Stimulated activated naive CD8-positive, alpha-beta T cell treated with anti-CD3 and anti-CD28 coated beads, Interleukin-15, Interleukin-2, amounts not matched to agents 100 ng/mL and 50 ng/mL, for 24 hours (primary cell): ENCODE measurements around the gene CXorf65.

Source experiments
- H3K27ac Mint-ChIP-seq: one replicate; pipeline ENCODE4 v1.8.0; 2021; ENCODE audit warnings: mild to moderate bottlenecking, mixed read lengths
- H3K27me3 Mint-ChIP-seq: one replicate; pipeline ENCODE4 v1.8.0; 2021; ENCODE audit warnings: mixed read lengths
- H3K36me3 Mint-ChIP-seq: one replicate; pipeline ENCODE4 v1.8.0; 2021; ENCODE audit warnings: low read depth, mixed read lengths
- H3K4me1 Mint-ChIP-seq: one replicate; pipeline ENCODE4 v1.8.0; 2021; ENCODE audit warnings: low read depth, mixed read lengths
- H3K4me3 Mint-ChIP-seq: one replicate; pipeline ENCODE4 v1.8.0; 2021; ENCODE audit warnings: mild to moderate bottlenecking, mixed read lengths
- H3K9me3 Mint-ChIP-seq: one replicate; pipeline ENCODE4 v1.8.0; 2021; ENCODE audit warnings: mixed read lengths

The CXorf65 gene

GRCh38 chrX:71117358-71117757 is 10.8 kb upstream of the CXorf65 start:
- H3K4me3 Mint-ChIP-seq = no peak overlapping the region
- H3K27me3 Mint-ChIP-seq = no peaks in the 10 kb centered on the region
- no peaks in the 10 kb centered on the region for H3K9me3 Mint-ChIP-seq
- peaks cover 28% of the 10 kb centered on the region for H3K4me1 Mint-ChIP-seq
- no peak overlapping the region for H3K27ac Mint-ChIP-seq
- peaks cover 10% of the 10 kb centered on the region for H3K36me3 Mint-ChIP-seq

- Mint-ChIP-seq H3K27ac (peak overlapping the region; percentile 97), H3K27me3 (no peaks in the 10 kb centered on the region), H3K9me3 (no peaks in the 10 kb centered on the region), H3K4me1 (peaks cover 44% of the 10 kb centered on the region), H3K4me3 (peak overlapping the region; percentile 99), H3K36me3 (peaks cover 44% of the 10 kb centered on the region)
Measured at GRCh38 chrX:71111921-71112431, 5.4 kb upstream of the CXorf65 start.

- H3K27ac Mint-ChIP-seq = peak within 1 kb of the TSS; percentile 97
- peaks cover 50% of the 10 kb centered on the region for H3K36me3 Mint-ChIP-seq
- H3K27me3 Mint-ChIP-seq = no peaks in the 10 kb centered on the region
- H3K9me3 Mint-ChIP-seq = no peaks in the 10 kb centered on the region
- H3K4me1 Mint-ChIP-seq = peaks cover 51% of the 10 kb centered on the region
- peak within 1 kb of the TSS; percentile 99 for H3K4me3 Mint-ChIP-seq
Measured at GRCh38 chrX:71111141-71111843, 4.8 kb upstream of the CXorf65 start, which contains the start of gene IL2RG. Gene IL2RG, minus strand, starts transcription at chrX:71111577. Its CDS starts 38 bp downstream, at chrX:71111539.

GRCh38 chrX:71109051-71109450 is 2.5 kb upstream of the CXorf65 start:
- peak overlapping the region; percentile 97 for H3K27ac Mint-ChIP-seq
- peaks cover 65% of the 10 kb centered on the region for H3K36me3 Mint-ChIP-seq
- H3K4me3 Mint-ChIP-seq = peak overlapping the region; percentile 99
- H3K27me3 Mint-ChIP-seq = no peaks in the 10 kb centered on the region
- H3K9me3 Mint-ChIP-seq = no peaks in the 10 kb centered on the region
- peaks cover 65% of the 10 kb centered on the region for H3K4me1 Mint-ChIP-seq

GRCh38 chrX:71107762-71108360 is 1.3 kb upstream of the CXorf65 start:
- Mint-ChIP-seq H3K9me3 (no peaks in the 10 kb centered on the region), H3K4me1 (peaks cover 70% of the 10 kb centered on the region), H3K4me3 (peak overlapping the region; percentile 99), H3K27me3 (no peaks in the 10 kb centered on the region), H3K36me3 (peaks cover 68% of the 10 kb centered on the region), H3K27ac (peak overlapping the region; percentile 97)

- Mint-ChIP-seq H3K4me3 (peak overlapping the region; percentile 99), H3K27ac (peak overlapping the region; percentile 97), H3K27me3 (no peaks in the 10 kb centered on the region), H3K36me3 (peaks cover 68% of the 10 kb centered on the region), H3K4me1 (peaks cover 70% of the 10 kb centered on the region), H3K9me3 (no peaks in the 10 kb centered on the region)
Measured at GRCh38 chrX:71107245-71107644, 705 bp upstream of the CXorf65 start.

GRCh38 chrX:71105628-71106027 is 912 bp downstream of the CXorf65 start:
- no peaks in the 10 kb centered on the region for H3K27me3 Mint-ChIP-seq
- peak overlapping the region; percentile 61 for H3K4me3 Mint-ChIP-seq
- H3K27ac Mint-ChIP-seq = peak overlapping the region; percentile 91
- H3K4me1 Mint-ChIP-seq = peaks cover 73% of the 10 kb centered on the region
- no peaks in the 10 kb centered on the region for H3K9me3 Mint-ChIP-seq
- H3K36me3 Mint-ChIP-seq = peaks cover 60% of the 10 kb centered on the region

GRCh38 chrX:71103110-71103983 is 3.2 kb downstream of the CXorf65 start:
- Mint-ChIP-seq H3K27ac (peak overlapping the region; percentile 88), H3K4me1 (peaks cover 79% of the 10 kb centered on the region), H3K4me3 (peak overlapping the region; percentile 81), H3K27me3 (no peaks in the 10 kb centered on the region), H3K9me3 (no peaks in the 10 kb centered on the region), H3K36me3 (peaks cover 38% of the 10 kb centered on the region)

GRCh38 chrX:71102292-71102691 is 4.2 kb downstream of the CXorf65 start:
- Mint-ChIP-seq H3K4me3 (peak overlapping the region; percentile 35), H3K9me3 (no peaks in the 10 kb centered on the region), H3K27ac (peak overlapping the region; percentile 45)

GRCh38 chrX:71100581-71101505 is 5.7 kb downstream of the CXorf65 start:
- Mint-ChIP-seq H3K9me3 (no peaks in the 10 kb centered on the region), H3K27me3 (no peaks in the 10 kb centered on the region)

More at GRCh38 chrX:71102292-71102691, 4.2 kb downstream of the CXorf65 start:
- Mint-ChIP-seq H3K36me3 (peaks cover 27% of the 10 kb centered on the region), H3K27me3 (no peaks in the 10 kb centered on the region), H3K4me1 (peaks cover 76% of the 10 kb centered on the region)

GRCh38 chrX:71099736-71100135 is 6.8 kb downstream of the CXorf65 start:
- no peaks in the 10 kb centered on the region for H3K27me3 Mint-ChIP-seq
- H3K4me1 Mint-ChIP-seq = peaks cover 60% of the 10 kb centered on the region
- no peak overlapping the region for H3K27ac Mint-ChIP-seq
- no peak overlapping the region for H3K4me3 Mint-ChIP-seq
- H3K36me3 Mint-ChIP-seq = peaks cover 9% of the 10 kb centered on the region
- no peaks in the 10 kb centered on the region for H3K9me3 Mint-ChIP-seq

More at GRCh38 chrX:71100581-71101505, 5.7 kb downstream of the CXorf65 start:
- Mint-ChIP-seq H3K27ac (peak overlapping the region; percentile 51), H3K4me1 (peaks cover 67% of the 10 kb centered on the region), H3K4me3 (no peak overlapping the region), H3K36me3 (peaks cover 14% of the 10 kb centered on the region)

GRCh38 chrX:71098951-71099506 is 7.5 kb downstream of the CXorf65 start:
- Mint-ChIP-seq H3K27me3 (no peaks in the 10 kb centered on the region), H3K9me3 (no peaks in the 10 kb centered on the region), H3K36me3 (peaks cover 3% of the 10 kb centered on the region), H3K27ac (no peak overlapping the region), H3K4me1 (peaks cover 53% of the 10 kb centered on the region), H3K4me3 (no peak overlapping the region)

- Mint-ChIP-seq H3K27ac (no peak overlapping the region), H3K27me3 (no peaks in the 10 kb centered on the region), H3K9me3 (no peaks in the 10 kb centered on the region), H3K4me1 (peaks cover 46% of the 10 kb centered on the region), H3K4me3 (no peak overlapping the region), H3K36me3 (no peaks in the 10 kb centered on the region)
Measured at GRCh38 chrX:71098302-71098701, 8.2 kb downstream of the CXorf65 start.

- H3K27me3 Mint-ChIP-seq = no peaks in the 10 kb centered on the region
- peak overlapping the region; percentile 97 for H3K4me3 Mint-ChIP-seq
- H3K27ac Mint-ChIP-seq = no peak overlapping the region
- peaks cover 33% of the 10 kb centered on the region for H3K4me1 Mint-ChIP-seq
- no peaks in the 10 kb centered on the region for H3K36me3 Mint-ChIP-seq
- no peaks in the 10 kb centered on the region for H3K9me3 Mint-ChIP-seq
Measured at GRCh38 chrX:71096760-71097032, 9.8 kb downstream of the CXorf65 start.
